Gastroesophageal sphincter (tissue), 4 donors: ENCODE results near the gene GLOD4. TPM values are rescaled to one million over a fixed set of nuclear protein-coding genes. Genes with fewer than 3 reads are reported as not detected.

ENCODE experiments used
- ATAC-seq: fragments of 150-250 bp; one replicate; pipeline ENCODE4 v1.9.1; 2016; ENCODE audit warnings: mild to moderate bottlenecking, moderate library complexity
- H3K27ac ChIP-seq, 4 donors: fragments of 200-600 bp; sonication (generic) in 3 of 4; 1 replicate in 3 of 4; 2 replicates in 1 of 4; pipeline ENCODE4 v1.5.1; 2016 to 2019
- H3K27me3 ChIP-seq: fragments of 200-600 bp; sonication (generic); one replicate; pipeline ENCODE4 v1.5.1; 2019
- H3K36me3 ChIP-seq, 2 donors: fragments of 200-600 bp; sonication (generic); one replicate each; pipeline ENCODE4 v1.5.1; 2019; ENCODE audit warnings: control low read depth in 1 of 2
- H3K4me1 ChIP-seq, 3 donors: fragments of 200-600 bp; sonication (generic); 1 replicate in 2 of 3; 2 replicates in 1 of 3; pipeline ENCODE4 v1.5.1; 2016 to 2019; ENCODE audit warnings: control low read depth in 2 of 3
- H3K4me3 ChIP-seq, 2 donors: fragments of 200-600 bp; sonication (generic); one replicate each; pipeline ENCODE4 v1.5.1; 2019; ENCODE audit warnings: mild to moderate bottlenecking in 1 of 2, moderate library complexity in 1 of 2
- H3K9me3 ChIP-seq, 3 donors: fragments of 200-600 bp; sonication (generic); one replicate each; pipeline ENCODE4 v1.5.1; 2017 to 2019; ENCODE audit warnings: control low read depth in 2 of 3
- CTCF ChIP-seq, 4 experiments: fragments of 200-600 bp in 2 of 4; fragments of 450-650 bp in 2 of 4; sonication (generic) in 1 of 4; IDR thresholded peaks; one replicate each; pipeline ENCODE4 v1.5.1; 2017 to 2019; ENCODE audit warnings: antibody characterized with exemption in 4 of 4, mild to moderate bottlenecking in 2 of 4, moderate library complexity in 2 of 4
- EP300 ChIP-seq: sonication (generic); formaldehyde crosslinking; IDR thresholded peaks from one replicate; pipeline ENCODE4 v1.6.1; 2017; ENCODE audit warnings: antibody characterized with exemption, mild to moderate bottlenecking
- POLR2A ChIP-seq, 2 donors: fragments of 450-650 bp; IDR thresholded peaks; one replicate each; pipeline ENCODE4 v1.6.1; 2017; ENCODE audit warnings: antibody characterized with exemption in 2 of 2, mild to moderate bottlenecking in 2 of 2, moderate library complexity in 1 of 2
- POLR2AphosphoS5 ChIP-seq: sonication (generic); formaldehyde crosslinking; IDR thresholded peaks from one replicate; pipeline ENCODE4 v1.6.1; 2017; ENCODE audit warnings: antibody characterized with exemption
- WGBS, 2 donors: methylation state at CpG; one replicate each; pipeline ENCODE4 v1.1.5; 2018; ENCODE audit warnings: low coverage in 1 of 2; 5-methylcytosine and 5-hydroxymethylcytosine counted together
- total RNA-seq, 4 donors: library from RNA; depleted of rRNA; stranded (reverse); fragments of >200 nt; gene quantifications; one replicate each; pipeline ENCODE4 v1.1.0, GENCODE V29; 2016

GLOD4 gene
- total RNA-seq, 4 donors from 2014 or later: 52.5 to 119 (median 99.3) TPM

- Histone ChIP-seq H3K27ac (no peak overlapping the region), H3K27me3 (no peaks in the 10 kb centered on the region), H3K4me3 (no peak overlapping the region), H3K4me1 (peaks cover 0 to 7% (median 0%) of the 10 kb centered on the region in 3 donors), H3K9me3 (no peaks in the 10 kb centered on the region), H3K36me3 (no peaks in the 10 kb centered on the region)
- TF ChIP-seq CTCF (IDR thresholded peaks at IDR 0.05): no peak
- TF ChIP-seq POLR2A (IDR thresholded peaks at IDR 0.05): no peak
- TF ChIP-seq EP300: no peak
- TF ChIP-seq POLR2AphosphoS5: no peak
- 55 to 70% methylated on average over 14 of the region's 20 CpGs for WGBS, 2 donors
- ATAC-seq: no peak
Measured at GRCh38 chr17:726271-726919, 55.7 kb downstream of the GLOD4 start.

DNA sequence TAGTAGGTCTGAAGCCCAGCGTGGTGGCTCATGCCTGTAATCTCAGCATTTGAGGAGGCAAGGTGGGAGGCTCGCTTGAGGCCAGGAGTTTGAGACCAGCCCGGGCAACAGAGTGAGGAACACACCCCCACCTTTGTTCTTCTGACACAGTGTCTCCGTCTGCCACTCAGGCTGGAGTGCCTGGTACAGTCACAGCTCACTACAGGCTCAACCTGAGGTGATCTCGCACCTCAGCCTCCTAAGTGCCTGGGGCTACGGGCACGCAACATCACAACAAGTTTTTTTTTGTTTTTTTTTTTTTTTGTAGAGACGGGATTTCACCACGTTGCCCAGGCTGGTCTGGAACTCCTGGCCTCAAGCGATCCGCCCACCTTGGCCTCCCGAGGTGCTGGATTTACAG lies 56.3 kb downstream of the GLOD4 start:
- WGBS, 2 donors: 71 to 90% methylated on average over 2 to 8 of the region's 12 CpGs
- H3K27ac ChIP-seq: no peak overlapping the region
- no peaks in the 10 kb centered on the region for H3K9me3 ChIP-seq
- TF ChIP-seq CTCF (IDR thresholded peaks at IDR 0.05) (no peak), EP300 (no peak)
- H3K36me3 ChIP-seq: no peaks in the 10 kb centered on the region
- ATAC-seq: no peak
- H3K4me3 ChIP-seq: no peak overlapping the region
- H3K27me3 ChIP-seq: no peaks in the 10 kb centered on the region
- peaks cover 0 to under 1% (median 0%) of the 10 kb centered on the region in 3 donors for H3K4me1 ChIP-seq

GRCh38 chr17:725084-725483 lies 57.0 kb downstream of the GLOD4 start:
- H3K4me3 ChIP-seq: no peak overlapping the region
- WGBS, 2 donors: 83 to 98% methylated on average over 2 to 9 of the region's 14 CpGs
- no peak overlapping the region for H3K27ac ChIP-seq
- no peaks in the 10 kb centered on the region for H3K9me3 ChIP-seq
- TF ChIP-seq EP300: no peak
- TF ChIP-seq POLR2AphosphoS5: no peak
- no peak for TF ChIP-seq POLR2A (IDR thresholded peaks at IDR 0.05)
- no peak for TF ChIP-seq CTCF (IDR thresholded peaks at IDR 0.05)
- no peaks in the 10 kb centered on the region for H3K27me3 ChIP-seq
- no peak for ATAC-seq
- no peaks in the 10 kb centered on the region for H3K36me3 ChIP-seq
- no peaks in the 10 kb centered on the region for H3K4me1 ChIP-seq

DNA sequence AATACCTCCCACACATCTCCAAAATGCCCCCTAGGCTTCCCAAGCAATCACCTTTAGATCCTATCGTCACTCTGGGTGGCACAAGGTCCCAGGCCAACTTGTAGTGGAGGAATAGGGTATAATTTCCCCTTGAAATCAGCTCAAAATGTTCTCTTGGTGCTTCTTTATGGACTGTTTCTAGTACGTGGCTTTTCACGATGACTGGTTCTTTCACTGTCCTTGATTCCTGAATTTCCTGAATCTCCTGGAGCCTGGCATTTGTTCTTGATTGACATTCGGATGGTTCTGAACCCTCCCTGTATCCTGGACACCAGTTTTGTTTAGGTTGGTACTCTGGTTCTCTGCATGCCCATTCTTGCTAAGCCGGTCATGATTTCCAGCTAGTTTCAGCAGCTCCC lies 60.5 kb downstream of the GLOD4 start:
- WGBS, 2 donors: 80 to 81% methylated on average over 4 to 5 of the region's 5 CpGs
- Histone ChIP-seq H3K4me3 (no peak overlapping the region), H3K27me3 (no peaks in the 10 kb centered on the region), H3K36me3 (peaks cover 0 to 4% of the 10 kb centered on the region in 2 donors), H3K27ac (no peak overlapping the region), H3K4me1 (peaks cover 0 to 8% (median 0%) of the 10 kb centered on the region in 3 donors), H3K9me3 (no peaks in the 10 kb centered on the region)
- ATAC-seq: no peak
- no peak for TF ChIP-seq CTCF (IDR thresholded peaks at IDR 0.05)
- TF ChIP-seq EP300: no peak
- no peak for TF ChIP-seq POLR2AphosphoS5
- no peak for TF ChIP-seq POLR2A (IDR thresholded peaks at IDR 0.05)
